SK-N-MC (cell line): Measurements from ENCODE around the gene GAGE10.
"Not testable (repeated sequence)": the region's sequence is repeated elsewhere in the genome, so short reads cannot be mapped to it uniquely, and the experiment has no call there.

Experiments used
- DNase-seq: peaks from one replicate; pipeline ENCODE4 v3.0.0-alpha.2; 2011; ENCODE audit warnings: low read depth, low spot score
- H3K27ac ChIP-seq: fragments of 200-600 bp; sonication (generic); 2 replicates; pipeline ENCODE4 v1.5.1; 2016; ENCODE audit warnings: mixed run types
- H3K36me3 ChIP-seq: fragments of 200-600 bp; sonication (generic); 2 replicates; pipeline ENCODE4 v1.6.1; 2017; ENCODE audit warnings: antibody characterized with exemption, low read length, mixed read lengths; ENCODE audit not compliant: insufficient read depth
- H3K4me3 ChIP-seq: fragments of 200-600 bp; sonication (generic); 2 replicates; pipeline ENCODE4 v1.5.1; 2016
- H3K9ac ChIP-seq: fragments of 200-600 bp; sonication (generic); 2 replicates; pipeline ENCODE4 v1.8.0; 2017; ENCODE audit warnings: mixed run types, mixed read lengths; ENCODE audit not compliant: insufficient read length
- H3K9me3 ChIP-seq: fragments of 200-600 bp; sonication (generic); 2 replicates; pipeline ENCODE4 v1.6.1; 2017; ENCODE audit warnings: low read depth, mild to moderate bottlenecking, antibody characterized with exemption, low read length, moderate library complexity, mixed read lengths
- EZH2 ChIP-seq: fragments of 200-600 bp; sonication (generic); IDR thresholded peaks from one replicate; pipeline ENCODE4 v1.6.1; 2017; ENCODE audit warnings: antibody characterized with exemption
- FOXP2 ChIP-seq: optimal IDR thresholded peaks from 2 replicates; pipeline ENCODE3; 2011; ENCODE audit warnings: mild to moderate bottlenecking, moderate library complexity; ENCODE audit not compliant: insufficient read depth; ENCODE audit errors: extremely low read length, control extremely low read depth
- POLR2AphosphoS5 ChIP-seq: IDR thresholded peaks from 2 replicates; pipeline ENCODE4 v1.6.1; 2012; ENCODE audit warnings: mild to moderate bottlenecking, low read depth, low read length, borderline replicate concordance

The GAGE10 gene

GRCh38 chrX:49308604-49309269 lies 5.3 kb downstream of the GAGE10 start:
- H3K4me3 ChIP-seq: no peak overlapping the region
- no peaks in the 10 kb centered on the region for H3K9me3 ChIP-seq
- H3K9ac ChIP-seq: no peak overlapping the region
- TF ChIP-seq POLR2AphosphoS5: no peak
- no peak for TF ChIP-seq EZH2
- TF ChIP-seq FOXP2: no peak
- no peaks in the 10 kb centered on the region for H3K36me3 ChIP-seq
- H3K27ac ChIP-seq: no peak overlapping the region
- no peak for DNase-seq

GRCh38 chrX:49309401-49309981 lies 6.0 kb downstream of the GAGE10 start:
- Histone ChIP-seq H3K4me3 (no peak overlapping the region), H3K27ac (no peak overlapping the region), H3K36me3 (no peaks in the 10 kb centered on the region), H3K9me3 (no peaks in the 10 kb centered on the region), H3K9ac (peak overlapping the region; percentile 32)
- no peak for DNase-seq
- no peak for TF ChIP-seq POLR2AphosphoS5
- TF ChIP-seq FOXP2: no peak
- TF ChIP-seq EZH2: no peak

GRCh38 chrX:49310371-49310770 lies 6.9 kb downstream of the GAGE10 start:
- Histone ChIP-seq H3K9me3 (no peaks in the 10 kb centered on the region), H3K9ac (no peak overlapping the region), H3K36me3 (no peaks in the 10 kb centered on the region), H3K4me3 (no peak overlapping the region), H3K27ac (no peak overlapping the region)
- no peak for TF ChIP-seq POLR2AphosphoS5
- no peak for TF ChIP-seq FOXP2
- TF ChIP-seq EZH2: no peak
- DNase-seq: no peak

- Histone ChIP-seq H3K36me3 (no peaks in the 10 kb centered on the region), H3K27ac (no peak overlapping the region), H3K4me3 (no peak overlapping the region), H3K9me3 (no peaks in the 10 kb centered on the region), H3K9ac (no peak overlapping the region)
- no peak for DNase-seq
- no peak for TF ChIP-seq POLR2AphosphoS5
- TF ChIP-seq FOXP2: no peak
- no peak for TF ChIP-seq EZH2
These were observed 8.7 kb downstream of the GAGE10 start for GRCh38 chrX:49312176-49312575.

DNA sequence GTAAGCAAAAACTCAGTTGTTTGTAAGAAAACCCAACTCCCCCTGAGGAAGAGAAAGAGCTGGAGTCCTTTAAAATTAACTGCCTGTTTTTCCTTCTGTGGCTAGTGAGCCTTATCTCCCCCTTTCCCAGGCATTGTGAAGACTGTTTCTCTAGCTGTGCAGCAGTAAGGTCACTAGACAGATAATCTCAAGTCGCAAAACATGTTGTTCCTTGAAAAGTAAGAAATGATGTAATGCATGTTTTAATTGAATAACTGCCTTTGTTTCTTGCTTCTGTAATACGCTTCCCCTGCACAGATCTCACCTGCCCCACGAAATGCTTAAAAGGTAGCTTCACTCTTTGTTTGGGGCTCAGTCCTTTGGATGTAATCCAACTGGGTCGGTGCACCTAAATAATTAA lies 12.6 kb downstream of the GAGE10 start:
- TF ChIP-seq EZH2 (no peak), FOXP2 (no peak), POLR2AphosphoS5 (no peak)
- H3K4me3 ChIP-seq: no peak overlapping the region
- H3K36me3 ChIP-seq: no peaks in the 10 kb centered on the region
- H3K27ac ChIP-seq: no peak overlapping the region
- no peak overlapping the region for H3K9ac ChIP-seq
- no peaks in the 10 kb centered on the region for H3K9me3 ChIP-seq
- DNase-seq: no peak

GRCh38 chrX:49321737-49322136 lies 18.3 kb downstream of the GAGE10 start, which contains the start of gene GAGE12J:
Gene GAGE12J, plus strand, starts transcription at chrX:49322037. Its CDS starts 1,157 bp downstream, at chrX:49323194.
- not testable (repeated sequence) for H3K4me3 ChIP-seq, H3K36me3 ChIP-seq, H3K9me3 ChIP-seq, H3K27ac ChIP-seq, H3K9ac ChIP-seq, DNase-seq

DNA sequence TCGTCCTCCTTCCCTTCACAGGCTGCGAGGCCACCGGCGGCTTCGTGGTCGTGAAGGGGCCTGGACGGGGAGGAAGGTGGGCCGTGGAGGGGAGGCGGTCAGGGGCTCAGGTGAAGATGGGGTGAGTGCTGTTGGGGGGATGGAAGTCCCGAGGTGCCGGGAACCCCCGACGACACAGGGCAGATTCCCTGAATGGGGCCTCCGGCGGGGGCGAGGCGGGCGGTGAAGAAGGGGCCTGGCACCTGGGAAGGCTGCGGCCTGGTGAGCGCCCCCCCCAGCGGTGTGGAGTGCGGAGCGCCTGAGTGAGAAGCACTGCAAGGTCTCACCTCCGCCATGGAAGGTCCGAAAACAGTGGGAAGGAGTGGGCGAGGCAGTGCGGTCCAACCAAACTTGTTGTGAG lies 18.8 kb downstream of the GAGE10 start:
- H3K9me3 ChIP-seq, DNase-seq, H3K4me3 ChIP-seq, H3K27ac ChIP-seq, H3K9ac ChIP-seq, H3K36me3 ChIP-seq: not testable (repeated sequence)

DNA sequence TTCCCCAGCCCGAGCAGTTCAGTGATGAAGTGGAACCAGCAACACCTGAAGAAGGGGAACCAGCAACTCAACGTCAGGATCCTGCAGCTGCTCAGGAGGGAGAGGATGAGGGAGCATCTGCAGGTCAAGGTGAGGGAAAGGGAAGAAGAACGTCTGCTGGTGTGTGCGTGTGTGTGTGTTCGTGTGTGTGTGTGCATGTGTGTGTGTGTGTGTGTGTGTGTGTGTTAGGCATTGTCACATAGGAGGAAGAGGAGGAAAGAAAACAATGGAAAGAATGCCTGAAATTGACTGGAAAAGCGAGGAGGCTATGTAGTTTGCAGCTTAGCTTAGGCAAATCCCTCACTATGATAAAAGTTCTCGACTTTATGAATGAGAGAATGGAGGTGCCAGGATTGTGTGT lies 20.3 kb downstream of the GAGE10 start:
- not testable (repeated sequence) for H3K9me3 ChIP-seq, H3K9ac ChIP-seq, DNase-seq, H3K27ac ChIP-seq, H3K36me3 ChIP-seq, H3K4me3 ChIP-seq

DNA sequence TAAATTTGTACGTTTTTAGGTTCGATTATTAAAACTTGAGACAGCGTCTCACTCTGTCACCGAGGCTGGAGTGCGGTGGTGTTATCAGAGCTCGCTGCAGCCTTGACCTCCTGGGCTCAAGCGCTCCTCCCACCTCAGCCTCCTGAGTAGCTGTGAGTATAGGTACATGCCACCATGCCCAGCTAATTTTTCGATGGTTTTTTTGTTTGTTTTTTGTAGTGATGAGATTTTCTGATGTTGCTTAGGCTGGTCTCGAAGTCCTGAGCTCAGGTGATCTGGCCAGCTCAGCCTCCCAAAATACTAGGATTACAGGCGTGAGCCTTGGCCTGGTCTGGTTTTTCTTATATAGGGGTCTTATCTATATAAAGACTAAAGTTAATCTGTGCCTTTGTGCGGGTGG lies 27.0 kb downstream of the GAGE10 start:
- H3K4me3 ChIP-seq, H3K9me3 ChIP-seq, DNase-seq, H3K36me3 ChIP-seq, H3K27ac ChIP-seq, H3K9ac ChIP-seq: not testable (repeated sequence)

- not testable (repeated sequence) for H3K4me3 ChIP-seq, H3K27ac ChIP-seq, H3K9me3 ChIP-seq, H3K36me3 ChIP-seq, DNase-seq, H3K9ac ChIP-seq
These were observed 27.8 kb downstream of the GAGE10 start, which contains the start of gene GAGE13 for GRCh38 chrX:49331282-49331681. Gene GAGE13, plus strand, starts transcription at chrX:49331582. Its CDS starts 1,156 bp downstream, at chrX:49332738.

DNA sequence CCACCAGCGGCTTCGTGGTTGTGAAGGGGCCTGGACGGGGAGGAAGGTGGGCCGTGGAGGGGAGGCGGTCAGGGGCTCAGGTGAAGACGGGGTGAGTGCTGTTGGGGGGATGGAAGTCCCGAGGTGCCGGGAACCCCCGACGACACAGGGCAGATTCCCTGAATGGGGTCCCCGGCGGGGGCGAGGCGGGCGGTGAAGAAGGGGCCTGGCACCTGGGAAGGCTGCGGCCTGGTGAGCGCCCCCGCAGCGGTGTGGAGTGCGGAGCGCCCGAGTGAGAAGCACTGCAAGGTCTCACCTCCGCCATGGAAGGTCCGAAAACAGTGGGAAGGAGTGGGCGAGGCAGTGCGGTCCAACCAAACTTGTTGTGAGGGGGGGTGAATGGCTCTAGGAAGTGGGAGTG lies 28.4 kb downstream of the GAGE10 start:
- not testable (repeated sequence) for H3K9me3 ChIP-seq, DNase-seq, H3K4me3 ChIP-seq, H3K9ac ChIP-seq, H3K27ac ChIP-seq, H3K36me3 ChIP-seq

GRCh38 chrX:49341449-49341848 lies 38.0 kb downstream of the GAGE10 start:
- not testable (repeated sequence) for H3K9me3 ChIP-seq

More at GRCh38 chrX:49341449-49341848, 38.0 kb downstream of the GAGE10 start:
- H3K36me3 ChIP-seq, DNase-seq, H3K27ac ChIP-seq, H3K9ac ChIP-seq, H3K4me3 ChIP-seq: not testable (repeated sequence)
